Spleen (tissue), 7 donors: ENCODE measurements around the gene AGFG2.
"Not testable (repeated sequence)": the region's sequence is repeated elsewhere in the genome, so short reads cannot be mapped to it uniquely, and the experiment has no call there.

Experiments used
- POLR2A ChIP-seq, 3 donors: fragments of 450-650 bp; IDR thresholded peaks; one replicate each; pipeline ENCODE4 v1.5.1; 2017; ENCODE audit warnings: antibody characterized with exemption in 3 of 3, mild to moderate bottlenecking in 1 of 3
- POLR2AphosphoS5 ChIP-seq, 3 donors: sonication (generic); formaldehyde crosslinking; IDR thresholded peaks; one replicate each; pipeline ENCODE4 v1.5.1; 2017; ENCODE audit warnings: antibody characterized with exemption in 3 of 3
- TF ChIP-seq, protein P1 (sequence below), 11 experiments: fragments of 200-600 bp in 7 of 11; fragments of 450-650 bp in 4 of 11; sonication (generic) in 4 of 11; IDR thresholded peaks in 8 of 11; conservative IDR thresholded peaks in 3 of 11; 1 replicate in 7 of 11; 2 replicates in 4 of 11; pipeline versions ENCODE4 v1.4.0 to v1.8.0; 2016 to 2021; ENCODE audit warnings: antibody characterized with exemption in 11 of 11, inconsistent platforms in 4 of 11, mild to moderate bottlenecking in 1 of 11
- donor health status: DM: no; HTN: no; CAD: no; lungs with moderate emphysema.
- donor health status: DM: no; HTN: no; CAD: no.
- donor health status: DM: no; HTN: no; CAD: no.

DNA sequence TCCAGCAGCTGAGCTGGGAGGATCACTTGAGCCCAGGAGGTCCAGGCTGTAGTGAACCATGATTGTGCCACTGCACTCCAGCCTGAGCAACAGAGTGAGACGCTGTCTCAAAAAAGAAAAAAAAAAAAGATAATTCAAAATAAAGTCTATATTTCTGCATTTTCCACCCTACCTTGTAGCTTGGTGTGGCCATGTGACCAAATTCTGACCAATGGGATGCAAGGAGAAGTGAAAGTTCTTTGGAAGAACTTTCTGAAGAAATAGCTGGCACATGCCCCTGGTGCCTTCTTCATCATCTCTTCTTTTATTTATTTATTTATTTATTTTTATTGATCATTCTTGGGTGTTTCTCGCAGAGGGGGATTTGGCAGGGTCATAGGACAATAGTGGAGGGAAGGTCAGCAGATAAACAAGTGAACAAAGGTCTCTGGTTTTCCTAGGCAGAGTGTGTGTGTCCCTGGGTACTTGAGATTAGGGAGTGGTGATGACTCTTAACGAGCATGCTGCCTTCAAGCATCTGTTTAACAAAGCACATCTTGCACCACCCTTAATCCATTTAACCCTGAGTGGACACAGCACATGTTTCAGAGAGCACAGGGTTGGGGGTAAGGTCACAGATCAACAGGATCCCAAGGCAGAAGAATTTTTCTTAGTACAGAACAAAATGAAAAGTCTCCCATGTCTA lies 17.0 kb upstream of the AGFG2 start:
- TF ChIP-seq, protein P1, sequence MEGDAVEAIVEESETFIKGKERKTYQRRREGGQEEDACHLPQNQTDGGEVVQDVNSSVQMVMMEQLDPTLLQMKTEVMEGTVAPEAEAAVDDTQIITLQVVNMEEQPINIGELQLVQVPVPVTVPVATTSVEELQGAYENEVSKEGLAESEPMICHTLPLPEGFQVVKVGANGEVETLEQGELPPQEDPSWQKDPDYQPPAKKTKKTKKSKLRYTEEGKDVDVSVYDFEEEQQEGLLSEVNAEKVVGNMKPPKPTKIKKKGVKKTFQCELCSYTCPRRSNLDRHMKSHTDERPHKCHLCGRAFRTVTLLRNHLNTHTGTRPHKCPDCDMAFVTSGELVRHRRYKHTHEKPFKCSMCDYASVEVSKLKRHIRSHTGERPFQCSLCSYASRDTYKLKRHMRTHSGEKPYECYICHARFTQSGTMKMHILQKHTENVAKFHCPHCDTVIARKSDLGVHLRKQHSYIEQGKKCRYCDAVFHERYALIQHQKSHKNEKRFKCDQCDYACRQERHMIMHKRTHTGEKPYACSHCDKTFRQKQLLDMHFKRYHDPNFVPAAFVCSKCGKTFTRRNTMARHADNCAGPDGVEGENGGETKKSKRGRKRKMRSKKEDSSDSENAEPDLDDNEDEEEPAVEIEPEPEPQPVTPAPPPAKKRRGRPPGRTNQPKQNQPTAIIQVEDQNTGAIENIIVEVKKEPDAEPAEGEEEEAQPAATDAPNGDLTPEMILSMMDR (IDR thresholded peaks at IDR 0.05 in 8 of 11, conservative IDR thresholded peaks at IDR 0.05 in 3 of 11), result not testable (repeated sequence)
- not testable (repeated sequence) for TF ChIP-seq POLR2AphosphoS5, POLR2A (IDR thresholded peaks at IDR 0.05)
